KG1 (cell line): ENCODE data around the gene UAP1L1.

Experiments used
- DNase-seq: peaks from one replicate; lab custom pipeline; 2025; lab: John Stamatoyannopoulos, UW

Gene UAP1L1

GRCh38 chr9:137041124-137041523, 36.2 kb upstream of the UAP1L1 start:
- no peak for DNase-seq

GRCh38 chr9:137042751-137043727, 34.3 kb upstream of the UAP1L1 start:
- DNase-seq, result no peak

- DNase-seq, result no peak
Measured at GRCh38 chr9:137044037-137044436, 33.3 kb upstream of the UAP1L1 start.

GRCh38 chr9:137044502-137045177, 32.7 kb upstream of the UAP1L1 start:
- no peak for DNase-seq

- DNase-seq, result peak; percentile 26
Measured at GRCh38 chr9:137045294-137046087, 31.8 kb upstream of the UAP1L1 start.

- peak; percentile 39 for DNase-seq
Measured at GRCh38 chr9:137046088-137046787, 31.1 kb upstream of the UAP1L1 start, which contains the start of gene NPDC1. NPDC1 (minus strand) TSS chr9:137046177; CDS start chr9:137045989, 188 bp downstream.

- DNase-seq, result no peak
Measured at GRCh38 chr9:137048655-137049543, 28.4 kb upstream of the UAP1L1 start.

- peak; percentile 32 for DNase-seq
Measured at GRCh38 chr9:137049544-137050449, 27.5 kb upstream of the UAP1L1 start.

- no peak for DNase-seq
Measured at GRCh38 chr9:137050570-137050969, 26.7 kb upstream of the UAP1L1 start.

- no peak for DNase-seq
Measured at GRCh38 chr9:137051145-137051724, 26.1 kb upstream of the UAP1L1 start.

- no peak for DNase-seq
Measured at GRCh38 chr9:137052293-137052692, 25.0 kb upstream of the UAP1L1 start.

- DNase-seq, result no peak
Measured at GRCh38 chr9:137052998-137053943, 24.0 kb upstream of the UAP1L1 start.

GRCh38 chr9:137053944-137054931, 23.1 kb upstream of the UAP1L1 start, which contains the start of gene ENTPD2:
ENTPD2 (minus strand) TSS chr9:137054061; CDS start chr9:137053997, 64 bp downstream.
- DNase-seq, result no peak

- DNase-seq, result no peak
Measured at GRCh38 chr9:137054932-137055384, 22.4 kb upstream of the UAP1L1 start.

GRCh38 chr9:137055385-137056364, 21.6 kb upstream of the UAP1L1 start:
- no peak for DNase-seq
